ENCODE data around the gene SYNGR3. TPM values are rescaled to one million over a fixed set of nuclear protein-coding genes. Genes with fewer than 3 reads are reported as not detected.

The SYNGR3 gene
- total RNA-seq, 1 experiment from 2014 or later: 11.9 TPM

DNA sequence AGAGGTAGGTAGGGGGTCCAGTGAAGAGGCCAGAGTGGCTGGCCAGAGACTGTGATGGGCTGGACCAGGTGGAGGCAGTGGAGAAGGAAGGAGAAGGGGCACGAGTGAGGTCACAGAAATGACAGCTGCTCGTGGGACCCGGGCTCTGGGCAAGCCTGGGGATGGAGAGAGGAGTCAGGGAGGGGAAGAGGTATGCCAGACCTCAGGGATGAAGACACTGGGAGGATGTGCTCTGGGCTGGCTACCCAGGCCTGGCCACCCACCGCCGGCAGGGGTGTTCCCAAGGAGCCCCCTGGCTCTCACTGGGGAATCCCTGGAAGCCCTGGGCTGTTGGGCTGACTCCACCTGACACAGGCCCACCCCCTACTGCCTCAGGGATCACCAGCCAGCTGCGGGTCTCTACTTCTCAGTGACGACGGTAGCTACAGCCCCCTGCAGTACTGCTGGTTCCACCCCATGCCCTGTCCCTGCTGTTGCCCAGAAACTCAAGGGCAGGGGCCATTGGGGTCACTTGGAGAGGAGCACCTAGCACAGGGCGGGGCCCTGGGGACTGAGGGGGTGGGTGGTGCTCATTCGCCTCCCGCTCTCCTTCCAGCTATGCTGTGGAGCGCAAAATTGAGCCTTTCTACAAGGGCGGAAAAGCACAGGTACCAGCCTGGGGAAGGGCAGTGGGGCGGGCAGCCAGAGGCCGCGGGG lies 16.2 kb upstream of the SYNGR3 start:
- Histone ChIP-seq H3K4me1 (ENCODE audit: insufficient read depth, low read length) (no peaks in the 10 kb centered on the region), H2BK20ac (ENCODE audit: low read depth, low read length, poor library complexity, severe bottlenecking) (no peak overlapping the region), H4K5ac (ENCODE audit: insufficient read length, low read depth, low read length) (no peak overlapping the region), H3K79me2 (ENCODE audit: insufficient read depth, low read length) (peaks cover 6% of the 10 kb centered on the region; the same call in 1 of the 2 replicates), H2BK15ac (ENCODE audit: low read depth, low read length) (no peak overlapping the region), H3K79me1 (ENCODE audit: insufficient read depth, low read depth, low read length, poor library complexity, severe bottlenecking) (peaks cover 5% of the 10 kb centered on the region), H3K27ac (ENCODE audit: insufficient read length, low read depth, low read length) (no peak overlapping the region), H4K8ac (replicated peaks; ENCODE audit: insufficient read length, low read depth, low read length) (no peak overlapping the region), H3K18ac (ENCODE audit: insufficient read length, low read depth, low read length) (no peak overlapping the region), H3K56ac (ENCODE audit: insufficient read length, low read depth, low read length) (no peak overlapping the region), H3K23ac (ENCODE audit: insufficient read length, low read depth, low read length) (no peak overlapping the region), H3K9ac (ENCODE audit: extremely low read depth, insufficient read length, low read length) (no peak overlapping the region), H3K23me2 (ENCODE audit: insufficient read length, low read depth, low read length, poor library complexity, severe bottlenecking) (peaks cover 8% of the 10 kb centered on the region), H2AK5ac (ENCODE audit: insufficient read length, low read length) (no peak overlapping the region), H3T11ph (ENCODE audit: low read length) (no peak overlapping the region), H4K20me1 (ENCODE audit: control insufficient read depth, insufficient read depth, insufficient read length) (no peaks in the 10 kb centered on the region), H2BK120ac (ENCODE audit: low read depth, low read length, poor library complexity, severe bottlenecking) (no peak overlapping the region), H2BK5ac (ENCODE audit: insufficient read length, low read length) (no peak overlapping the region), H3K9me3 (ENCODE audit: control insufficient read depth, low read depth, low read length) (no peaks in the 10 kb centered on the region), H3K14ac (ENCODE audit: insufficient read depth, low read length) (no peak overlapping the region), H3K27me3 (ENCODE audit: insufficient read depth, low read length) (no peaks in the 10 kb centered on the region), H2BK12ac (ENCODE audit: insufficient read length, low read depth, low read length) (no peak overlapping the region), H3K4me2 (ENCODE audit: insufficient read depth, insufficient read length, low read length) (no peak overlapping the region), H3K4ac (ENCODE audit: low read depth, low read length) (no peak overlapping the region), H2AFZ (ENCODE audit: low read length) (no peak overlapping the region), H4K91ac (ENCODE audit: insufficient read length, low read depth, low read length) (no peak overlapping the region)
- TF ChIP-seq, protein P1, sequence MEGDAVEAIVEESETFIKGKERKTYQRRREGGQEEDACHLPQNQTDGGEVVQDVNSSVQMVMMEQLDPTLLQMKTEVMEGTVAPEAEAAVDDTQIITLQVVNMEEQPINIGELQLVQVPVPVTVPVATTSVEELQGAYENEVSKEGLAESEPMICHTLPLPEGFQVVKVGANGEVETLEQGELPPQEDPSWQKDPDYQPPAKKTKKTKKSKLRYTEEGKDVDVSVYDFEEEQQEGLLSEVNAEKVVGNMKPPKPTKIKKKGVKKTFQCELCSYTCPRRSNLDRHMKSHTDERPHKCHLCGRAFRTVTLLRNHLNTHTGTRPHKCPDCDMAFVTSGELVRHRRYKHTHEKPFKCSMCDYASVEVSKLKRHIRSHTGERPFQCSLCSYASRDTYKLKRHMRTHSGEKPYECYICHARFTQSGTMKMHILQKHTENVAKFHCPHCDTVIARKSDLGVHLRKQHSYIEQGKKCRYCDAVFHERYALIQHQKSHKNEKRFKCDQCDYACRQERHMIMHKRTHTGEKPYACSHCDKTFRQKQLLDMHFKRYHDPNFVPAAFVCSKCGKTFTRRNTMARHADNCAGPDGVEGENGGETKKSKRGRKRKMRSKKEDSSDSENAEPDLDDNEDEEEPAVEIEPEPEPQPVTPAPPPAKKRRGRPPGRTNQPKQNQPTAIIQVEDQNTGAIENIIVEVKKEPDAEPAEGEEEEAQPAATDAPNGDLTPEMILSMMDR (conservative IDR thresholded peaks at IDR 0.05): no peak
- no CpG with 5 or more reads among the region's 16 CpGs for WGBS (ENCODE audit: extremely low coverage, insufficient read length, low lambda C conversion rate)
- Mint-ChIP-seq H3K9me3 (no peaks in the 10 kb centered on the region; a peak in 1 of 5 replicates), H3K27me3 (ENCODE audit: low read depth) (no peaks in the 10 kb centered on the region), H3K4me1 (peaks cover 8 to 14% of the 10 kb centered on the region in 2 experiments), H3K27ac (no peak overlapping the region), H3K4me3 (peak overlapping the region; percentile 41 to 96; a peak in 4 of 5 replicates), H3K36me3 (ENCODE audit: insufficient read depth in 1 of 3, low read depth in 3 of 3) (peaks cover 10 to 27% (median 25%) of the 10 kb centered on the region in 3 experiments)
- DNase-seq: no peak
